Measurements from ENCODE around the gene CHMP5.
A peak's percentile ranks its signal among the peaks of the same experiment; 100 is the strongest.

CHMP5 gene

DNA sequence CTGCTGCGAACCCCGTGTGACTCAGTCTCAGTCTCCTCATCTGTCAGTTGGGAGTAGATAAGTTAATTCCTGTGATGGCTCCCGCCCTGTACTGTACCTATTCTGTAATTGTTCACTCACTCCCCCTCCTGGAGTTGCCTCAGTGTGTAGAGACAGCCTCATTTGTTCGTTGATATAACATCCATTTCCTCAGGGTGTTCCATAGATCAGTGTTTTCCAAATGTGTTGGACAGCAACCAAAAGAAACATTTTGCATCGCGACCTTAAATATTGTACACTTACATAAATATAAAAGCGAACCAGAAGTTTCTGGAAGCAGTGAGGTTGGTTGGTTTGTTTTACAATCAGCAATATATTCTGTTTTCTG lies 26.2 kb downstream of the CHMP5 start:
- TF ChIP-seq, protein P1, sequence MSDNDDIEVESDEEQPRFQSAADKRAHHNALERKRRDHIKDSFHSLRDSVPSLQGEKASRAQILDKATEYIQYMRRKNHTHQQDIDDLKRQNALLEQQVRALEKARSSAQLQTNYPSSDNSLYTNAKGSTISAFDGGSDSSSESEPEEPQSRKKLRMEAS (IDR thresholded peaks at IDR 0.05; ENCODE audit: low read depth, low read length) = no peak
- TF ChIP-seq MYC (IDR thresholded peaks at IDR 0.05; ENCODE audit: low read depth, low read length) = no peak
- peak overlapping the region; percentile 93 for H3K4me3 ChIP-seq (ENCODE audit: low read depth, low read length)
- no peak for DNase-seq (ENCODE audit: low read depth)

DNA sequence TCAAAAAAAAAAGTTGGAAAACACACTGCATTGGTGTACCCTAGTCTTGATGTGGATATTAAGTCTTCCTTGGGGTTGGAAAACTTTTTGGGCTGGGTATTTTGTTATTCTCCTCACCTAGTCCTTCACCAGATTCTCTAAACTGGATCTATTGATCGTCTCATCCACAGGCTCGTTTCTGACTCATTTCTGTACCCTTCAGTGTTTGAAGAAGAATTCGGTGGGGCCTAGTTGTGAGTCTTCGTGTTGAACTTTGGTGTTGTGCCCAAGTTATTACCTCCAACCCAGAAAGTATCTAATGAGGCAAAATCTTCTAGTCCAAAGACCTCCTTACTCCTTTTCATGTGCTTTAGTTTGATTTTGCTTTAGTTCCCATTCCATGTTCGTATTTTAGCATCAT lies 27.1 kb downstream of the CHMP5 start:
- TF ChIP-seq, protein P1 (IDR thresholded peaks at IDR 0.05; ENCODE audit: low read depth, low read length) = no peak
- TF ChIP-seq, protein P2, sequence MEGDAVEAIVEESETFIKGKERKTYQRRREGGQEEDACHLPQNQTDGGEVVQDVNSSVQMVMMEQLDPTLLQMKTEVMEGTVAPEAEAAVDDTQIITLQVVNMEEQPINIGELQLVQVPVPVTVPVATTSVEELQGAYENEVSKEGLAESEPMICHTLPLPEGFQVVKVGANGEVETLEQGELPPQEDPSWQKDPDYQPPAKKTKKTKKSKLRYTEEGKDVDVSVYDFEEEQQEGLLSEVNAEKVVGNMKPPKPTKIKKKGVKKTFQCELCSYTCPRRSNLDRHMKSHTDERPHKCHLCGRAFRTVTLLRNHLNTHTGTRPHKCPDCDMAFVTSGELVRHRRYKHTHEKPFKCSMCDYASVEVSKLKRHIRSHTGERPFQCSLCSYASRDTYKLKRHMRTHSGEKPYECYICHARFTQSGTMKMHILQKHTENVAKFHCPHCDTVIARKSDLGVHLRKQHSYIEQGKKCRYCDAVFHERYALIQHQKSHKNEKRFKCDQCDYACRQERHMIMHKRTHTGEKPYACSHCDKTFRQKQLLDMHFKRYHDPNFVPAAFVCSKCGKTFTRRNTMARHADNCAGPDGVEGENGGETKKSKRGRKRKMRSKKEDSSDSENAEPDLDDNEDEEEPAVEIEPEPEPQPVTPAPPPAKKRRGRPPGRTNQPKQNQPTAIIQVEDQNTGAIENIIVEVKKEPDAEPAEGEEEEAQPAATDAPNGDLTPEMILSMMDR (IDR thresholded peaks at IDR 0.05; ENCODE audit: low read depth, low read length) = no peak
- TF ChIP-seq POLR2A (IDR thresholded peaks at IDR 0.05; ENCODE audit: extremely low read depth, insufficient read length) (no peak), MYC (IDR thresholded peaks at IDR 0.05; ENCODE audit: low read depth, low read length) (no peak)
- H3K4me3 ChIP-seq (ENCODE audit: low read depth, low read length) = peak overlapping the region; percentile 46
- DNase-seq (ENCODE audit: low read depth) = no peak

DNA sequence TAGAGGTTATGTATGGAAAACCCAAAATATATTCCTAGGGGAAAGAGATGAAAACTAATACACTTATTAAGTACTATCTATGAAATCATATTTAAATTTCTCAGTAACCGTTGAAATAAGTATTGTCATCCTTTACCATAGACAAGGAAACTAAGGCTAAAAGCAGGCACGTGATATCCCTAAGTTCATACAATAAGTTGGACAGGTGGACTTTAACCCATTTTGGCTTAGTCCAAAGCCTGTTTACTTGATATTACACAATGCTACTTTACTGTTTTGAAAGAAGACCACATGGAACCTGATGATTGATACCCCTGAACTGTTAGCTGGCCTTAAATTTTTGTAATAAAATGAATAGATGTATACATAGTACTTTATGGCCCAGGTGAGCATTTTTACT lies 28.9 kb downstream of the CHMP5 start:
- DNase-seq (ENCODE audit: low read depth) = no peak
- H3K4me3 ChIP-seq (ENCODE audit: low read depth, low read length) = peak overlapping the region; percentile 46
- TF ChIP-seq POLR2A (IDR thresholded peaks at IDR 0.05; ENCODE audit: extremely low read depth, insufficient read length) = no peak
- TF ChIP-seq, protein P2 (IDR thresholded peaks at IDR 0.05; ENCODE audit: low read depth, low read length) = no peak
- no peak for TF ChIP-seq MYC (IDR thresholded peaks at IDR 0.05; ENCODE audit: low read depth, low read length)
- TF ChIP-seq, protein P1 (IDR thresholded peaks at IDR 0.05; ENCODE audit: low read depth, low read length) = no peak

DNA sequence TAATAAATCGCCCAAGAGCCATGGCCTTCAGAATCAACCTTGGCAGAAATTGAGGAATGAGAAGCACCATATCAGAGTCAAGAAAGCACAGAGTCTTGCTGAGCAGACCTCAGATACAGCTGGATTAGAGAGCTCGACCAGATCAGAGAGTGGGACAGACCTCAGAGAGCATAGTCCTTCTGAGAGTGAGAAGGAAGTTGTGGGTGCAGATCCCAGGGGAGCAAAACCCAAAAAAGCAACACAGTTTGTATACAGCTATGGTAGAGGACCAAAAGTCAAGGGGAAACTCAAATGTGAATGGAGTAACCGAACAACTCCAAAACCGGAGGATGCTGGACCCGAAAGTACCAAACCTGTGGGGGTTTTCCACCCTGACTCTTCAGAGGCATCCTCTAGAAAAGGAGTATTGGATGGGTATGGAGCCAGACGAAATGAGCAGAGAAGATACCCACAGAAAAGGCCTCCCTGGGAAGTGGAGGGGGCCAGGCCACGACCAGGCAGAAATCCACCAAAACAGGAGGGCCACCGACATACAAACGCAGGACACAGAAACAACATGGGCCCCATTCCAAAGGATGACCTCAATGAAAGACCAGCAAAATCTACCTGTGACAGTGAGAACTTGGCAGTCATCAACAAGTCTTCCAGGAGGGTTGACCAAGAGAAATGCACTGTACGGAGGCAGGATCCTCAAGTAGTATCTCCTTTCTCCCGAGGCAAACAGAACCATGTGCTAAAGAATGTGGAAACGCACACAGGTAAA lies 30.0 kb downstream of the CHMP5 start:
- peak; percentile 75 for DNase-seq (ENCODE audit: low read depth)
- TF ChIP-seq MYC (IDR thresholded peaks at IDR 0.05; ENCODE audit: low read depth, low read length) (no peak), POLR2A (IDR thresholded peaks at IDR 0.05; ENCODE audit: extremely low read depth, insufficient read length) (no peak)
- TF ChIP-seq, protein P2 (IDR thresholded peaks at IDR 0.05; ENCODE audit: low read depth, low read length) = no peak
- TF ChIP-seq, protein P1 (IDR thresholded peaks at IDR 0.05; ENCODE audit: low read depth, low read length) = no peak
- H3K4me3 ChIP-seq (ENCODE audit: low read depth, low read length) = peak overlapping the region; percentile 5

DNA sequence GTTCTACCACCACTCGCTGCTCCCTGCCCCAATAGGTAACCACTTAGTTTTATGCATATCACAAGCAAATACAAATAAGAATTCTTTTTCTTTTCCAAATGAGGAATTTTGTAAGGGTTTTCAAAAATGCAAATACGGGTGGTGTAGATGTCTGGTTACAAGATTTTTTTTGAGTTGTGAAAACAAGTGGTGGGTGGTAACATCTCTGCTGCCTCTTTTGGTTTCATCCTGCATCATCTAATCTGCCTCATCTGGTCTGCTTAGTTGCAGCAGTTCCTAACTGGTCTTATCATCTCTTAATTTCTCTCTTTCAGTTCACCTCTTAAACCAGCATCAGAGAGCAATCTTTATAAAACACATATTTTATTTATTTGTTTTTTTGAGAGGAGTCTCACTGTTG lies 30.7 kb downstream of the CHMP5 start:
- no peak for DNase-seq (ENCODE audit: low read depth)
- TF ChIP-seq MYC (IDR thresholded peaks at IDR 0.05; ENCODE audit: low read depth, low read length) (no peak), POLR2A (IDR thresholded peaks at IDR 0.05; ENCODE audit: extremely low read depth, insufficient read length) (no peak)
- TF ChIP-seq, protein P1 (IDR thresholded peaks at IDR 0.05; ENCODE audit: low read depth, low read length) = no peak
- TF ChIP-seq, protein P2 (IDR thresholded peaks at IDR 0.05; ENCODE audit: low read depth, low read length) = no peak
- peak overlapping the region; percentile 5 for H3K4me3 ChIP-seq (ENCODE audit: low read depth, low read length)

DNA sequence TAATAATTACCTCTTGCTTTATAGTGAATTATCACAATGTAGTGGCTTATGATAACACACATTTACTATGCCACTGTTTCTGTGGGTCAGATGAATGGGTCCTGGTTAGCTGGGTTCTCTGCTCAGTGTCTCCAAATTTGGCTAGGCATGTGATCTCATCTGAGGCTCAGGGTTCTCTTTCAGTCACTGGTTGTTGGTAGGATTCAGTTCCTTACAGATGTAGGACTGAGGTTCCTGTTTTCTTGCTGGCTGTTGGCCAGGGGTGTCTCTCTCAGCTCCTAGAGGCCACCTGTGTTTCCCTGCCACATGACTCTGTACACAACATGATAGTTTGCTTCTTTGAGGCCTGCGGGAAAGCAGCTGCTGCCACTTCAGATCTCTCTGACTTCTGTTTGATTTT lies 32.6 kb downstream of the CHMP5 start:
- TF ChIP-seq POLR2A (IDR thresholded peaks at IDR 0.05; ENCODE audit: extremely low read depth, insufficient read length) = no peak
- TF ChIP-seq, protein P1 (IDR thresholded peaks at IDR 0.05; ENCODE audit: low read depth, low read length) = peak; percentile 77
- TF ChIP-seq, protein P2 (IDR thresholded peaks at IDR 0.05; ENCODE audit: low read depth, low read length) = no peak
- TF ChIP-seq MYC (IDR thresholded peaks at IDR 0.05; ENCODE audit: low read depth, low read length) = 0 out of 2 replicates have a peak, but pooled peaks have one; percentile 11
- peak; percentile 83 for DNase-seq (ENCODE audit: low read depth)
- peak overlapping the region; percentile 26 for H3K4me3 ChIP-seq (ENCODE audit: low read depth, low read length)

All from NB4 (cell line).